M059J (cell line): ENCODE results near the gene STARD3. TPM values are rescaled to one million over a fixed set of nuclear protein-coding genes. Genes with fewer than 3 reads are reported as not detected.

Experiments used
- DNase-seq: peaks from one replicate; pipeline ENCODE4 v3.0.0-alpha.2; 2012; ENCODE audit warnings: low read depth
- total RNA-seq: library from RNA; depleted of rRNA; stranded (reverse); fragments of >200 nt; shearing (Covaris generic); gene quantifications from 2 replicates; pipeline ENCODE4 v1.2.3, GENCODE V29; 2014

The STARD3 gene
- total RNA-seq, 1 experiment from 2014 or later = 33.1 TPM

DNA sequence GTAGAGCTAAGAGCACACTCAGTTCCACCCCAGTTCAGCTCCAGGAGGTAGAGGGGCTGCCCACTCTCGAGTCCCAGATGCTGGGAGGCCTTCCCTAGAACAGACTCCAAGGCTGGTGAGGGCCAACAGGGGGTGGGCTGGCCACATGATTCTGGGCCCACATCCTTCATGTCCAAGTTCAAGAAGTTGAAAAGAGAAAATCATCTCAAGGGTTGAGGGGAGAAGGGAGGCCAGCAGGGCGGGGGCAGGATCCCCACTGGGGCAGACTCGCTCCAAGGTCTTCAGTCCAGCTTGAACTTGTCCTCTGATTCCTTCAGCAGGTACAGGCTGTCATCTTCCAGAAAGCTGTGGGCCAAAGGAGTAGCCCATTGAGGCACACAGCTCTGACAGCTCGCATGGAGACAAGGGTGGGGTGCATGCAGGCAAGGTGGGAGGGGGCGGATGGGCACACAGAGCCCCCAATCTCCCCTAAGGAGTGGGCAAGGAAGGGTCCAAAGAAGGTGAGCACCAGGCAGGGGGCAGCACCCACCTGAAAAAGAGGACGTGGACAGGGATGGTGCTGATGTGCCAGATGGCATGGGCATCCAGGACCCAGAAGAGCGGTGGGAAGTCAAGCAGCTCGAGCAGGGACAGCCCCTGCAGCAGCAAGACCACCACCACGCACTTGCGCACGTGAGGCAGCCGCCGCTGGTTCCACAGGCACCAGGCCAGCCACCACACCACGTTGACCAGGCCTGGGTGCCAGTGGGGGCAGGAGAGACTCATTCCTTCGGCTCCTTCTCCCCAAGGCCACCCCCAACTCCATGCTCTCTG, 35.8 kb downstream of the STARD3 start:
- DNase-seq = no peak

- no peak for DNase-seq
Observed at GRCh38 chr17:39673335-39674081, 36.6 kb downstream of the STARD3 start.

GRCh38 chr17:39674179-39674578, 37.2 kb downstream of the STARD3 start:
- no peak for DNase-seq

- DNase-seq = no peak
Observed at GRCh38 chr17:39674702-39675389, 37.9 kb downstream of the STARD3 start.

- no peak for DNase-seq
Observed at GRCh38 chr17:39675390-39676082, 38.6 kb downstream of the STARD3 start.

DNA sequence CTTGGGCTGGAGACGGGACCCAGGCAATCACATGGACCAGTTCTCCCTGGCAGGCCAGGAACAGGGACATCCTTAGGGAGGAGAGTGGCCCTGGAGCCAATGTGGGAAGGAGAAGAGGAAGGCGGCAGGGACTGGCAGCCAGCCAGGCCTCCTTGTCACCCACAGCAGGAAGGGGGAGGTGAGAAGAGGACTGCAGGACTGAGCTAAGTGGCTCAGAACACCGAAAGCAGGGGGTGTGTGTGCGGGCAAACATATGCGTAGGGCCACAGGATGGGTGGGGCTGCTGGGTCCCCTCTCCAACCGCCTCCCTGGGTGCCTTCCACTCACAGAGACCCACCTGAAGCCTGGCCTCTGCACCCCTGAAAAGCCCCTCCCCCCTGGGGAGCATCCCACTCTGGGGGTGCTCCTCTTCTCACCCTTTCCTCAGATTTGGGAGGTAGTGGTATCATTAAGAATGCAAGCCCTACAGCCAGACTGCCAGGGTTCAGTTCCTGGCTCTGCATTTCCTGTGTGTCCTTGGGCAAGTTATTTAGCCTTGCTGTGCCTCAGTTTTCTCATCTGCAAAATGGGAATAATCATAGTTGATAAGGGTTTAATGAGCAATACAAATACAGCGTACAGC, 39.4 kb downstream of the STARD3 start:
- DNase-seq = peak; percentile 42

GRCh38 chr17:39677072-39677471, 40.1 kb downstream of the STARD3 start:
- DNase-seq = no peak

GRCh38 chr17:39677542-39678339, 40.8 kb downstream of the STARD3 start:
- no peak for DNase-seq

GRCh38 chr17:39678340-39679116, 41.6 kb downstream of the STARD3 start:
- DNase-seq = no peak

DNA sequence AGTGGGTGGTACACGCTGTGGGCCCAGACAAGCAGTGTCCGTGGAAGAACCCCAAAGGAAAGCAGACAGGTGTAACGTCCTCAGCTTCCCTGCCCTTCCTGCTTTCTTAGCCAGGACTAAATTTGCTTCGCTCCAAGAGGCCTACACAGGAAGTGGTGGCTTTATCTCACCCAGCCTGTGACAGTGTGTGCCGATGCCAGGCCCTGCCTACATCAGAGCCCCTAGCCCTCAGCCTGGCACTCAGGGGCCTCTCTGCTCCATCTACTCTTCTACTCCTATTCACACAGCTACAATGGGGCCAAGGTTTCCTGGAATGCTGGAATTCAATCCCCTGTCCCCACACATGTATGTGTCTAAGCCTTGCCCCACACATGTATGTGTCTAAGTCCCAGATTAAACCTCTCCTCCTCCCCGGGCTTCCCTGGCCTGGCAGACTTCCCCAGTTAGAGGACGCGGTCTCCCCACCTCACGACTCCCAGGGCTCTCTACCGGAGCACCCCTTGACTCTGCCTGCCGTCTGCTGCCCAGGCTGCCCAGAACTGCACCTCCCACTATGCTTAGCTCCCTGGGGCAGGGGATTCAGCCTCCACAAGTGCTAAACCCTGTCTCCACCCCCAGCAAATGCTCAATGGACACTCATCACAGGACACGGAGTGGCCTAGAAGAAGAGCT, 42.7 kb downstream of the STARD3 start:
- no peak for DNase-seq

DNA sequence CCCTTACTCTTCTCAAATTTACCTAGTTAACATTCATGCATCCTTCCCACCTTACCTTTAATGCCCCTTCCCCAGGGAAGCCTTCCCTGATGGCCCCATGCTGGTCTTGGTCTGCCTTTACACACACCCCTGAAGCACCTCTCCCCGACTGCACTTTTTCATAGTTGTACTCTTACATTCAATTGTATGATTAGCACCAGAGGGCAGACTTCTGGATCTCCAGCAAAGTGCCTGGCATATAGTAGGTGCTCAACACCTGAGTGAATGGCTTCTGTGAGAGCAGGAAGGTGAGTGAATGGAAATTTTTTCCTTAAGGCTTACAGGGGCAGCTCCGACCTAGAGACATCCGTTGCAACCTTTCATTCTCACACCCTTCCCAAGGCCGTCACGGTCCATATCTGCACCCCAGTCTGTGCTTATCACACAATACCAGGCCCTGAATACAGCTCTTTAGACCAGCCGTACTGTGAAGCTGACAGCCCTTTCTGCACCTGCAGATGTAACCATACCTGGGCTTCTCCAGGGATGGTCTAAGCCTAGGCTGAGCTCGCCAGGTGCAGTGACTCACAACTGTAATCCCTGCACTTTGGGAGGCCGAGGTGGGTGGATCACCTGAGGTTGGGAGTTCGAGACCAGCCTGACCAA, 46.5 kb downstream of the STARD3 start:
- no peak for DNase-seq

- no peak for DNase-seq
Observed at GRCh38 chr17:39684369-39685192, 47.6 kb downstream of the STARD3 start.

DNA sequence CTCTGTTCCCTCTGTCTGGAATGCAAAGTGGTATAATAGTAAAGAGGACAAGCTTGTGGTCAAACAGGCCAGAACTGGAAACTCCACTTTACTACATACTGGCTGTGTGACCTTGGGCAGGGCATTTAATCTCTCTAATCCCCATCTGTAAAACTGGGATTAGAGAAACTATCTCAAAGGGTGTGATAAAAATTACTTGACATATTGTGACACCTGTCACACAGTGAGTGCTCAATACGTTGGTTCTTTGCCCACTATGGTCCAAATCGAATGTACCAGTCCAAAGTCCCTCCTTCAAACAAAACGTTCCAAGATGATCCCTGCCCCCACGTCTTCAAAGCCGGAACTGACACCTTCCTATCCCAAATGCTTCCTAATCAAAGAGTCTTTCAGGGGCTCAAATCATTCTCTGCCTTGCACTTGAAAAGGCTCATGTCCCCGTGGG, 50.2 kb downstream of the STARD3 start:
- no peak for DNase-seq

DNA sequence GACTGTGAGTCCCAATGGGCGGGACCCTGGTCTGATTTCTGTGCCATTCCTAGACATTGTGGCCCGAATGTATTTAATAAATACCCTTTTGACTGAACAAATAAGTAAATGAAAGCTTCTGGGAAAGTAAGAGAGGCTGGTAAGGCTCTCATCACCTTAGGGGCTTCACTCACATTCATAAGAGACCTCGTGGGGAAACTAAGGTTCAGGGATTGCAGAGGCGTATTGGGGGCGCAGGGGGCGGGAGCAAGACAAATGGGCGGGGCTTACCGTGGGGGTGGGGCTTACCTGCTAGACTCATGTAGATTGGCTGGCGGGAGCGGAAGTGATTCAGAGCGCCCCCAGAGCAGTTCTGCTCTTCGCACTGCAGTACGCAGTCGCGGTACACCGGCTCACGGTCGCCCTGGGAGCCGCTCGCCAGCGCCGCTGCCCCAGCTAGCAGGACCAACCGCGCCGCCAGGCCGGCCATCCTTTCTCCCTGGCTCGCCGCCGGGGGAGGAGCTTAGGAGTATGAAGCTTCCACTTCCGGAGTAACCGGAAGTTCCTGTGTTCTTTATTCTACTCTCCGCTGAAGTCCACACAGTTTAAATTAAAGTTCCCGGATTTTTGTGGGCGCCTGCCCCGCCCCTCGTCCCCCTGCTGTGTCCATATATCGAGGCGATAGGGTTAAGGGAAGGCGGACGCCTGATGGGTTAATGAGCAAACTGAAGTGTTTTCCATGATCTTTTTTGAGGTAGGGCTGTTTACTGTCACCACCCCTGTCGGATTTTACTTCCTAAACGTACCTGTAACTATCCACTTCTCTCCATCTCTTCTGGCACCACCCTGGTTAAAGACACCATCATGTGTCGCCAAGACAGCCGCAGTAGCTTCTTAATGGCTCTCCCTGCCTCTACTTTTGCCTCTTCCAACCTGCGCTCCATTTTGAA, 50.9 kb downstream of the STARD3 start, which contains the start of gene PGAP3:
Gene PGAP3 (minus strand): TSS at position 512 of the 929 bp plus-strand sequence. CDS start 43 bp downstream, at position 469.
- peak; percentile 89 for DNase-seq

DNA sequence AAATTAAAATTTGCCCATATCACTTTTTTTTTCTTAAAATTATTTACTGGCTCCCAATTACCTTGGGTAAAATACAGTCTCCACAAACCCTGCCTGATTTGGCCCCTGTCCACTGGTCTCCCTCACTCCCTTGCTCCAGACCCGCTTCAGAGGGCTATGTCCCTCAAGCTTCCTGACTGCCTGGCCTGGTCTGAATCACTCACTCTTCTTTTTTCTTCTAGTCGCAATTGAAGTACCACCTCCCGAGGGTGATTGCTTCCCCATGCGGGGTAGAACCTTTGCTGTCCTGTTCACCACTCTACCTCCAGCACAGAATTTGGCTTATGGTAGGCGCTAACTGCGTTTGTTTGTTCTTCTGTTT, 51.5 kb downstream of the STARD3 start:
- DNase-seq = no peak

DNA sequence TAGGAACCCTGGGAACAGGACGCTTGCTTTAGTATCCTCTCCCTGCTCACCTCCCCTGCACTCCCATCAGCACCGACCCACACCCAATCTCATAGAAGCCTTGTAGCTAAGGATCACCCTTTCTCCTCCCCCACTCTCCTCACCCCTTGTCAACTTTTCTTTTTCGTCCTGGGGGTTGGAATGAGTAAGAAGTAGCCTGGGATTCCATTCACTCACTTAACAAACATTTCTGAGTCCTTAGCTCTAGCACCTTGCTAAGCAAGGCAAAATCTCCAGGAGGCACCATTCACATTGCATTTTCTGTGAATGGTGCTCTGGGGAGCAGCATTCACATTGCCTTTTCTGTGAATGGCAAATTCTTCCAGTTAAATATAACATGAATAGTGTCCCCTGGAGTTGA, 52.0 kb downstream of the STARD3 start:
- DNase-seq = no peak

DNA sequence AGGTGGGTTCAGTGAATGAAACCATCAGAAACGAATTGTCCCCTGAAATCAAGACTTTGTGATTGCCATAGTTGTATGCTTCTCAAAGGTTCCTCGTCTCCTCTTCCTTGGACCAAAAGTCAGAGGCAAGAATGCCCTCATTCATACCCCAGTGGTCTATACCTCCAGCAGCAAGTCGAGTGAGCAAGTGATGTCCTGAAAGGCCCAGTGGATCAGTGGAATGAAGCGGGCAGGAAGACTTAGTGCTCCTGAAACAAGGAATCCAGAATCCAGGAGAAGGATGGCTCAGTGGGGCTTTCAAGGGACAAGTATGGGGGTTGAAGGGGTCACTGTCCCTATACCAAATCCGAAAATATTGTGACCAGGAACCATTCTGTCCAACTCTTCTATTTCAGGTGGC, 57.6 kb downstream of the STARD3 start:
- no peak for DNase-seq
